ENCODE data around the gene SNRNP25. TPM values are rescaled to one million over a fixed set of nuclear protein-coding genes. Genes with fewer than 3 reads are reported as not detected.
A peak's percentile ranks its signal among the peaks of the same experiment; 100 is the strongest.

Gene SNRNP25
- total and polyA plus RNA-seq, 9 donors = 12.8 to 35.7 (median 26.9) TPM

GRCh38 chr16:38941-39892, 14.4 kb upstream of the SNRNP25 start:
- Histone ChIP-seq H3K27ac (no peak overlapping the region), H3K36me3 (no peaks in the 10 kb centered on the region), H3K4me1 (ENCODE audit: insufficient read depth) (no peaks in the 10 kb centered on the region), H3K9me3 (no peaks in the 10 kb centered on the region), H3K4me3 (no peak overlapping the region), H3K27me3 (no peaks in the 10 kb centered on the region)
- WGBS, 3 donors = 89 to 92% (median 90%) methylated on average over 13 of the region's 13 CpGs
- intact Hi-C loops (cut with DNase I) = no loop called here
- TF ChIP-seq EP300 (IDR thresholded peaks at IDR 0.05) (no peak), POLR2A (IDR thresholded peaks at IDR 0.05) (no peak), CTCF (IDR thresholded peaks at IDR 0.05) (no peak)
- DNase-seq = no peak

- H3K9me3 ChIP-seq = no peaks in the 10 kb centered on the region
- intact Hi-C loops (cut with DNase I) = no loop called here
- TF ChIP-seq CTCF (IDR thresholded peaks at IDR 0.05) (no peak), POLR2A (IDR thresholded peaks at IDR 0.05) (no peak), EP300 (IDR thresholded peaks at IDR 0.05) (no peak)
- H3K27me3 ChIP-seq = no peaks in the 10 kb centered on the region
- peak in 2 of 5 donors; percentile 42 to 66 for DNase-seq
- H3K4me1 ChIP-seq (ENCODE audit: insufficient read depth) = no peaks in the 10 kb centered on the region
- 8 to 49% (median 26%) methylated on average over 22 of the region's 22 CpGs for WGBS, 3 donors
- H3K4me3 ChIP-seq = peak overlapping the region; percentile 23
- H3K27ac ChIP-seq = peak overlapping the region in 1 of 2 donors; percentile 42
- no peaks in the 10 kb centered on the region for H3K36me3 ChIP-seq
Measured at GRCh38 chr16:41439-42068, 12.1 kb upstream of the SNRNP25 start.

GRCh38 chr16:42069-42457, 11.6 kb upstream of the SNRNP25 start:
- Histone ChIP-seq H3K4me3 (peak overlapping the region; percentile 23), H3K27me3 (no peaks in the 10 kb centered on the region), H3K27ac (peak overlapping the region in 1 of 2 donors; percentile 42), H3K36me3 (no peaks in the 10 kb centered on the region), H3K4me1 (ENCODE audit: insufficient read depth) (no peaks in the 10 kb centered on the region), H3K9me3 (no peaks in the 10 kb centered on the region)
- intact Hi-C loops (cut with DNase I) = no loop called here
- TF ChIP-seq CTCF (IDR thresholded peaks at IDR 0.05) (no peak), POLR2A (IDR thresholded peaks at IDR 0.05) (no peak), EP300 (IDR thresholded peaks at IDR 0.05) (no peak)
- WGBS, 3 donors = 14 to 73% (median 60%) methylated on average over 11 of the region's 11 CpGs
- DNase-seq = no peak

GRCh38 chr16:42691-43090, 10.9 kb upstream of the SNRNP25 start:
- Histone ChIP-seq H3K9me3 (no peaks in the 10 kb centered on the region), H3K36me3 (no peaks in the 10 kb centered on the region), H3K4me1 (ENCODE audit: insufficient read depth) (no peaks in the 10 kb centered on the region), H3K27ac (no peak overlapping the region), H3K4me3 (no peak overlapping the region), H3K27me3 (no peaks in the 10 kb centered on the region)
- peak in 1 of 5 donors; percentile 3 for DNase-seq
- 85 to 96% (median 95%) methylated on average over 4 of the region's 4 CpGs for WGBS, 3 donors
- TF ChIP-seq POLR2A (IDR thresholded peaks at IDR 0.05) (no peak), EP300 (IDR thresholded peaks at IDR 0.05) (no peak), CTCF (IDR thresholded peaks at IDR 0.05) (no peak)
- intact Hi-C loops (cut with DNase I) = no loop called here
